ENCODE results near the gene TPT1. TPM values are rescaled to one million over a fixed set of nuclear protein-coding genes. Genes with fewer than 3 reads are reported as not detected.

The TPT1 gene
- total and polyA plus RNA-seq, 7 experiments from 2014 or later = 3,943 to 13,134 (median 5,986) TPM

DNA sequence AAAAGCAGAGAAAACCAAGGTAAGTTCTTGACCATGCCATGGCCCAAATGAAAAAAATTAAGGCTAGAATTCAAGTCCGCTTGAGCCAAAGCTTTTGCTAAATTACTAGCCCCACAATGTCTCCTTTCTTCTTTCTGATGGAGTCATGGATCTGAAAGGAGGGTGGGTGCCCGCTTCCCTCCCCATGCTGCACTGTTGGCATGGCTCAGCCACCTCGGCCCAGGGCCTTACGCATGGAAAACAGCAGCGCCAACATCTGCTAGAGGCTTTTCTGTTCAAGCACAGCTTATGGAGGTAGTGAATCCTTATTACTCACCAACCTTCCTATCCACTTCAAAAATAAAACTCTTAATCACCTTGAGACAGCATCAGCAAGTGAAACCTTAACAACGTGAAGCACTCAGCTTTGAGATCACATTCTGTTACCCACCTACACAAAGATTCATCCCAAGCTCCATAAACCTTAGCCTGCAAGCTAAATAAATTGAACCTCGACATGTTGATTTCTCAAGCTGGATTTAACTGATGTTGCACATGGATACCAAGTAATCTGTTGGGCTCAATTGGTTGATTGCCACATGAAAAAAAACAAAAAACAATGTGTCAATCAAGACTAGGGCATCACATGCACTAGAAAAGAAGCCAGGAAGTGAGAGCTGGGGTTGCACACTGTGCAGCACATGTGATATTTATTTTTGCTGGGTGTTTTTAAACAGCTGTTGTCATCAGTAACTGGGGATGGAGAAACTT lies 43.4 kb downstream of the TPT1 start:
- H3K4me1 Mint-ChIP-seq = peaks cover 30 to 54% (median 39%) of the 10 kb centered on the region in 7 donors
- H3K27ac Mint-ChIP-seq = peak overlapping the region; percentile 69 to 93 (median 83)

DNA sequence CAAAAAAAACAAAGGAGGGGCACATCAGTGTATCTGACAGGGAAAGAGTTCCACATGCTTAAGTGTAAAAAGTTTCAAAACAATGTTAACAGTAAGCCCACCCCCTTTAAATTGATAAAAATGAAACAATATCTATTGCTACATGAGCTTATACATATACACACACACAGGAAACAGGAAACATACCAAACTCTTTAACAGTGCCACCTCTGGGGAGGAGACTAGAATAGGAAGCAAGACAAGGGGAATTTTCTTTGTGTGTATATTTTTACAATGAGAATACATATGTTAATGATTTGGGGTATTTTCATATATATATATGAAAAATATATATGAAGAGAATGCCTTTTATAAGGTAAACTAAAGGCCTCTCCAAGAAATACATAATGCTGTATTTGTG lies 44.7 kb downstream of the TPT1 start:
- H3K27me3 Mint-ChIP-seq = no peaks in the 10 kb centered on the region
- H3K27ac ChIP-seq (ENCODE audit: low read depth, low read length) = no peak overlapping the region
- H3K9me3 Mint-ChIP-seq = peaks cover 0 to 4% (median 0%) of the 10 kb centered on the region in 11 donors
- H3K36me3 ChIP-seq (ENCODE audit: control insufficient read depth in 2 of 3, insufficient read depth in 3 of 3, low read length in 3 of 3) = no peaks in the 10 kb centered on the region
- H3K27me3 ChIP-seq (ENCODE audit: control insufficient read depth in 2 of 2, insufficient read depth in 2 of 2, low read length in 2 of 2) = no peaks in the 10 kb centered on the region
- H3K9me3 ChIP-seq (ENCODE audit: control insufficient read depth in 2 of 3, low read length in 3 of 3) = no peaks in the 10 kb centered on the region
- CTCF ChIA-PET = interaction anchor here (0.6 to 1.0 kb wide), 4 partner anchors 13 to 249 kb away, joined by 3 to 5 read pairs (median 3); no protein-coding TSS in a partner anchor
- H3K36me3 Mint-ChIP-seq = peaks cover 0 to 10% (median 0%) of the 10 kb centered on the region in 5 donors
- intact Hi-C loops (cut with micrococcal nuclease) = loop anchor here in 1 of 2 donors (10.0 kb wide), 1 partner anchor 171 kb away; the partner anchor contains the start of gene GTF2F2
- H3K4me3 ChIP-seq (ENCODE audit: low read length) = no peak overlapping the region
- peak overlapping the region; percentile 48 to 93 (median 79) for H3K27ac Mint-ChIP-seq
- H3K4me1 ChIP-seq (ENCODE audit: control insufficient read depth in 2 of 2, insufficient read depth in 2 of 2, low read length in 2 of 2) = peaks cover 21 to 30% of the 10 kb centered on the region in 2 donors
- DNase-seq (peak in 4 of 9 donors; percentile 13 to 38 (median 26)), ATAC-seq (peak; percentile 51)
- peak overlapping the region; percentile 15 to 69 (median 46) for H3K4me3 Mint-ChIP-seq
- POLR2A ChIA-PET = interaction anchor here (3.0 kb wide), 1 partner anchor 45 kb away, joined by 9 read pairs; the partner anchor contains the start of gene TPT1
- peaks cover 30 to 54% (median 39%) of the 10 kb centered on the region in 7 donors for H3K4me1 Mint-ChIP-seq

More for the DNA sequence above, 43.4 kb downstream of the TPT1 start:
- POLR2A ChIA-PET = interaction anchor here (1.4 to 3.0 kb wide), 2 partner anchors 44 to 70 kb away, joined by 3 to 9 read pairs; partner anchors contain the start of gene TPT1
- peaks cover 0 to 10% (median 0%) of the 10 kb centered on the region in 5 donors for H3K36me3 Mint-ChIP-seq
- DNase-seq (peak in 6 of 9 donors; percentile 5 to 55 (median 39)), ATAC-seq (peak; percentile 69)
- H3K27ac ChIP-seq (ENCODE audit: low read depth, low read length) = peak overlapping the region; percentile 8
- no peak overlapping the region for H3K4me3 ChIP-seq (ENCODE audit: low read length)
- intact Hi-C loops (cut with micrococcal nuclease) = loop anchor here in 1 of 2 donors (10.0 kb wide), 1 partner anchor 173 kb away; the partner anchor contains the start of gene GTF2F2
- peaks cover 21 to 30% of the 10 kb centered on the region in 2 donors for H3K4me1 ChIP-seq (ENCODE audit: control insufficient read depth in 2 of 2, insufficient read depth in 2 of 2, low read length in 2 of 2)
- no peaks in the 10 kb centered on the region for H3K9me3 ChIP-seq (ENCODE audit: control insufficient read depth in 2 of 3, low read length in 3 of 3)
- H3K27me3 ChIP-seq (ENCODE audit: control insufficient read depth in 2 of 2, insufficient read depth in 2 of 2, low read length in 2 of 2) = no peaks in the 10 kb centered on the region
- peaks cover 0 to 1% (median 0%) of the 10 kb centered on the region in 5 donors for H3K27me3 Mint-ChIP-seq
- H3K4me3 Mint-ChIP-seq = peak overlapping the region; percentile 2 to 56 (median 30)
- H3K36me3 ChIP-seq (ENCODE audit: control insufficient read depth in 2 of 3, insufficient read depth in 3 of 3, low read length in 3 of 3) = no peaks in the 10 kb centered on the region
- H3K9me3 Mint-ChIP-seq = peaks cover 0 to 7% (median 0%) of the 10 kb centered on the region in 11 donors
- CTCF ChIA-PET = interaction anchor here (0.6 to 2.2 kb wide), 3 partner anchors 12 to 250 kb away, joined by 5 to 17 read pairs (median 7); no protein-coding TSS in a partner anchor

DNA sequence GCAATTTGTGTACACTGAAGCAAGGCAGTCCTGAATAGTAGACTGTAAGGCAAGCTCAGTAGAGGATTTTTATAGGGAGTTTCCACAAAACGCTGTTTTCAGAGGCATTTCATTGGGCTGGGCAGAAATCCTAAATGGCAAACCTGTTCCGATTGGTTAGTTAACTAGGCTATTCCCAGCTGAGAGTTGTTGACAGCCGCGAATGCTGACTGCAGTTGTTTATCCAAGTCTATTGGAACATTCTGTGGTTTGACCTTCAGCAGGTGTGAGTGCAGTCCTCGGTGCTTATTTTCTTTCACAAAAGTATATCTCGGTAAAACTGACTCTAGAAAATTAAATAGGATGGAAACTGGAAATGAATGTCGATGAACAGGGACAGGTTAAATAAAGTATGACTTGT lies 45.4 kb downstream of the TPT1 start:
- H3K36me3 Mint-ChIP-seq = peaks cover 0 to 10% (median 4%) of the 10 kb centered on the region in 5 donors
- Histone ChIP-seq H3K4me3 (ENCODE audit: low read length) (no peak overlapping the region), H3K9me3 (ENCODE audit: control insufficient read depth in 2 of 3, low read length in 3 of 3) (no peaks in the 10 kb centered on the region), H3K4me1 (ENCODE audit: control insufficient read depth in 2 of 2, insufficient read depth in 2 of 2, low read length in 2 of 2) (peaks cover 18 to 30% of the 10 kb centered on the region in 2 donors), H3K27ac (ENCODE audit: low read depth, low read length) (no peak overlapping the region), H3K36me3 (ENCODE audit: control insufficient read depth in 2 of 3, insufficient read depth in 3 of 3, low read length in 3 of 3) (no peaks in the 10 kb centered on the region), H3K27me3 (ENCODE audit: control insufficient read depth in 2 of 2, insufficient read depth in 2 of 2, low read length in 2 of 2) (no peaks in the 10 kb centered on the region)
- ATAC-seq (no peak), DNase-seq (no peak)
- POLR2A ChIA-PET = interaction anchor here (3.0 kb wide), 1 partner anchor 46 kb away, joined by 9 read pairs; the partner anchor contains the start of gene TPT1
- peak overlapping the region in 1 of 10 donors; percentile 7 for H3K4me3 Mint-ChIP-seq
- peak overlapping the region in 4 of 9 donors; percentile 6 to 93 (median 72) for H3K27ac Mint-ChIP-seq
- H3K27me3 Mint-ChIP-seq = no peaks in the 10 kb centered on the region
- intact Hi-C loops (cut with micrococcal nuclease) = loop anchor here in 1 of 2 donors (10.0 kb wide), 1 partner anchor 171 kb away; the partner anchor contains the start of gene GTF2F2
- peaks cover 0 to 4% (median 0%) of the 10 kb centered on the region in 11 donors for H3K9me3 Mint-ChIP-seq
- CTCF ChIA-PET = interaction anchor here (0.9 to 1.0 kb wide), 3 partner anchors 12 to 249 kb away, joined by 3 to 5 read pairs (median 3); no protein-coding TSS in a partner anchor
- H3K4me1 Mint-ChIP-seq = peaks cover 30 to 54% (median 39%) of the 10 kb centered on the region in 7 donors

DNA sequence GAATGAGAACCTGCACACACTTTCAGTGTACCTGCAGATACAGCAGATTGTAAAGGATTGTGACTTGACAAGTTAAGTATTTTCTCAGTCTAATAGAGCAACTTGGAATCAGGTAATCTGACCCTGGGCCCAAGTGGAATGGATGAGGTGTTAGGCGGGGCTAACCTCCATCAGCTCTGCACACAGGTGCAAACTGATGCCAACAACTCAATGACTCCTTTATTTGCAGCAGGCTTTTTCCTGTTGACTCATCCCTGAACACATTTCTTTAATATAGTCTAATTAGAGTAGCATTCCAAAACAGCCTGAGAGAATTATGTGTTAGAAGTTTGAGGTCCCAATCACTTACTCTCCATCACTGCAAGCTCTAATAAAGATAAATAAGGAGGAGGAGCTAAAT lies 48.8 kb downstream of the TPT1 start:
- H3K27ac Mint-ChIP-seq = peak overlapping the region in 4 of 9 donors; percentile 0 to 62 (median 26)
- no peaks in the 10 kb centered on the region for H3K9me3 ChIP-seq (ENCODE audit: control insufficient read depth in 2 of 3, low read length in 3 of 3)
- H3K9me3 Mint-ChIP-seq = peaks cover 0 to 4% (median 0%) of the 10 kb centered on the region in 11 donors
- ChIA-PET CTCF (interaction anchor here (1.4 kb wide), 1 partner anchor 11 kb away, joined by 4 read pairs; no protein-coding TSS in a partner anchor), POLR2A (no interaction called here)
- intact Hi-C loops (cut with micrococcal nuclease) = loop anchor here in 1 of 2 donors (10.0 kb wide), 1 partner anchor 167 kb away; the partner anchor contains the start of gene GTF2F2
- no peak overlapping the region for H3K27ac ChIP-seq (ENCODE audit: low read depth, low read length)
- peaks cover 0 to 14% of the 10 kb centered on the region in 2 donors for H3K4me1 ChIP-seq (ENCODE audit: control insufficient read depth in 2 of 2, insufficient read depth in 2 of 2, low read length in 2 of 2)
- no peaks in the 10 kb centered on the region for H3K27me3 Mint-ChIP-seq
- DNase-seq = no peak
- H3K4me3 Mint-ChIP-seq = no peak overlapping the region
- ATAC-seq = no peak
- no peaks in the 10 kb centered on the region for H3K27me3 ChIP-seq (ENCODE audit: control insufficient read depth in 2 of 2, insufficient read depth in 2 of 2, low read length in 2 of 2)
- H3K4me1 Mint-ChIP-seq = peaks cover 14 to 25% (median 19%) of the 10 kb centered on the region in 7 donors
- H3K36me3 ChIP-seq (ENCODE audit: control insufficient read depth in 2 of 3, insufficient read depth in 3 of 3, low read length in 3 of 3) = no peaks in the 10 kb centered on the region
- peaks cover 0 to 10% (median 8%) of the 10 kb centered on the region in 5 donors for H3K36me3 Mint-ChIP-seq
- no peak overlapping the region for H3K4me3 ChIP-seq (ENCODE audit: low read length)

DNA sequence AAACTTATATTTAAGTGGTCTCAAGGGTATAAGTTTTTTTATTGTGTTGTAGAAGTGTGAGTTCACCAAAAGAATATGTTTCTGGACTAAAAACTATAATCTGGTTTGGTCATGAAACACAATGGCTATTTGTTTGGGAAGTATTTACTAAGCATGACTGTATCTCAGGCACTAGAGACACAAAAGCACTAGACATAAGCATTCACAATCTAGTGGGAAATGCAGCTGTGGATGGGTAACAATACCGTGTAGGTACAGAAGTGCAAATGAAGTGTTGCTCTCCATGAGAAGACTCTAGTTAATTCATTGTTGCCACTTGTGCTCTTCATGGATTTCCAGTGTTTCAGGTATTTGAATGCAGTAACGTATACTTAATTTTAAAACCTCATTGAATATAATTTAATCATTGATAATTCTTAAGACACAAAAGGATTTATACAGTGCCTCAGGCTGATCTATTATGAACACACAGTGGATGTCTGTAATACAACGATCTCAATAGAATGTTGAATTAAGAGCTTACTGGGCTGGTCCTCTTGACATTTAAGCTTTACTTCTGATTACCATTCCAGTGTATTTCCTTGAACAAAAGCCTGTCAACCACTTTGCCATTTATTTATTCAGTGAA lies 50.9 kb downstream of the TPT1 start:
- H3K27me3 ChIP-seq (ENCODE audit: control insufficient read depth in 2 of 2, insufficient read depth in 2 of 2, low read length in 2 of 2) = no peaks in the 10 kb centered on the region
- no peak overlapping the region for H3K4me3 Mint-ChIP-seq
- peaks cover 5 to 18% (median 8%) of the 10 kb centered on the region in 5 donors for H3K36me3 Mint-ChIP-seq

More for the DNA sequence above, 50.9 kb downstream of the TPT1 start:
- H3K36me3 ChIP-seq (ENCODE audit: control insufficient read depth in 2 of 3, insufficient read depth in 3 of 3, low read length in 3 of 3) = no peaks in the 10 kb centered on the region
- no peak for DNase-seq
- H3K4me3 ChIP-seq (ENCODE audit: low read length) = no peak overlapping the region
- Mint-ChIP-seq H3K9me3 (no peaks in the 10 kb centered on the region), H3K4me1 (peaks cover 0 to 5% (median 0%) of the 10 kb centered on the region in 7 donors), H3K27me3 (no peaks in the 10 kb centered on the region), H3K27ac (peak overlapping the region in 1 of 9 donors; percentile 9)
- H3K27ac ChIP-seq (ENCODE audit: low read depth, low read length) = no peak overlapping the region
- CTCF ChIA-PET = interaction anchor here (0.6 kb wide), 1 partner anchor 1298 kb away, joined by 3 read pairs; no protein-coding TSS in a partner anchor
- intact Hi-C loops (cut with micrococcal nuclease) = loop anchor here in 1 of 2 donors (10.0 kb wide), 1 partner anchor 165 kb away; the partner anchor contains the start of gene GTF2F2
- no peaks in the 10 kb centered on the region for H3K9me3 ChIP-seq (ENCODE audit: control insufficient read depth in 2 of 3, low read length in 3 of 3)
- H3K4me1 ChIP-seq (ENCODE audit: control insufficient read depth in 2 of 2, insufficient read depth in 2 of 2, low read length in 2 of 2) = no peaks in the 10 kb centered on the region
- ATAC-seq = no peak
- POLR2A ChIA-PET = interaction anchor here (0.7 kb wide), 1 partner anchor 61 kb away, joined by 5 read pairs; no protein-coding TSS in a partner anchor
